NCI-H128 (cell line): ENCODE results near the gene CPEB1.
A peak's percentile ranks its signal among the peaks of the same experiment; 100 is the strongest.
"Not testable (repeated sequence)": the region's sequence is repeated elsewhere in the genome, so short reads cannot be mapped to it uniquely, and the experiment has no call there.

ENCODE experiments used
- DNase-seq: peaks from one replicate; lab custom pipeline; 2025; ENCODE audit not compliant: unreplicated experiment; lab: John Stamatoyannopoulos, UW

Gene CPEB1

GRCh38 chr15:82649226-82649999, 2.2 kb upstream of the CPEB1 start:
- no peak for DNase-seq

GRCh38 chr15:82648257-82649103, 1.3 kb upstream of the CPEB1 start:
- no peak for DNase-seq

GRCh38 chr15:82647835-82648256, 683 bp upstream of the CPEB1 start:
- no peak for DNase-seq

- peak; percentile 10 for DNase-seq
Observed at GRCh38 chr15:82646250-82647044, 716 bp downstream of the CPEB1 start.

- not testable (repeated sequence) for DNase-seq
Observed at GRCh38 chr15:82644967-82645852, 2.0 kb downstream of the CPEB1 start.

GRCh38 chr15:82643992-82644391, 3.2 kb downstream of the CPEB1 start:
- no peak for DNase-seq

GRCh38 chr15:82642656-82643055, 4.5 kb downstream of the CPEB1 start:
- DNase-seq = no peak

GRCh38 chr15:82641129-82641798, 5.9 kb downstream of the CPEB1 start:
- no peak for DNase-seq

- no peak for DNase-seq
Observed at GRCh38 chr15:82640672-82641071, 6.5 kb downstream of the CPEB1 start.

GRCh38 chr15:82635798-82636197, 11.4 kb downstream of the CPEB1 start:
- no peak for DNase-seq

GRCh38 chr15:82630033-82630432, 17.1 kb downstream of the CPEB1 start:
- no peak for DNase-seq

- DNase-seq = no peak
Observed at GRCh38 chr15:82625136-82625535, 22.0 kb downstream of the CPEB1 start.

- DNase-seq = no peak
Observed at GRCh38 chr15:82624438-82624837, 22.7 kb downstream of the CPEB1 start.

- DNase-seq = no peak
Observed at GRCh38 chr15:82624008-82624407, 23.2 kb downstream of the CPEB1 start.

- no peak for DNase-seq
Observed at GRCh38 chr15:82621970-82622369, 25.2 kb downstream of the CPEB1 start.

GRCh38 chr15:82613747-82614146, 33.4 kb downstream of the CPEB1 start:
- DNase-seq = no peak

- no peak for DNase-seq
Observed at GRCh38 chr15:82611348-82611747, 35.8 kb downstream of the CPEB1 start.

GRCh38 chr15:82602195-82602594, 45.0 kb downstream of the CPEB1 start:
- DNase-seq = no peak

GRCh38 chr15:82599862-82600261, 47.3 kb downstream of the CPEB1 start:
- DNase-seq = no peak

GRCh38 chr15:82597815-82598214, 49.3 kb downstream of the CPEB1 start:
- no peak for DNase-seq
